ENCODE measurements around the gene SAP25.

DNA sequence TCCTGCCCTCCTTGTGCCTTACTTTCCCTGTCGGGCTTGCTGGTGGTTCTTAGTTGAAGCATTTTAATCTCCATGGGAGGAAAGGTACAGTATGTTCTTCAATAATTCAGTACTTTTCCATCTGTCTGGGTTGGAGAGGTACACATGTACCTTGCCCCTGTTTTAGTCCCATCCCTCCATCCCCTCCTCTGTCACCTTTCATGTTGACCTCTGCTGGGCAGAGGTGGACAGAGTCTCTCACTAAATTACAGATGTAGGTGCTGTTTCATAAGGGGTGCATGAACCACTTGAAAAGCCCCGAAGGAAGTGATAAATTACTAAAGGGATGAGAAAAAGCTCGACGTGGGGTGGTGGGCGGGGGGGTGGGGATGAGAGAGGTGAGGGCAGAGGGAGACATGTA lies 29.3 kb downstream of the SAP25 start:
- TF ChIP-seq, protein P1, sequence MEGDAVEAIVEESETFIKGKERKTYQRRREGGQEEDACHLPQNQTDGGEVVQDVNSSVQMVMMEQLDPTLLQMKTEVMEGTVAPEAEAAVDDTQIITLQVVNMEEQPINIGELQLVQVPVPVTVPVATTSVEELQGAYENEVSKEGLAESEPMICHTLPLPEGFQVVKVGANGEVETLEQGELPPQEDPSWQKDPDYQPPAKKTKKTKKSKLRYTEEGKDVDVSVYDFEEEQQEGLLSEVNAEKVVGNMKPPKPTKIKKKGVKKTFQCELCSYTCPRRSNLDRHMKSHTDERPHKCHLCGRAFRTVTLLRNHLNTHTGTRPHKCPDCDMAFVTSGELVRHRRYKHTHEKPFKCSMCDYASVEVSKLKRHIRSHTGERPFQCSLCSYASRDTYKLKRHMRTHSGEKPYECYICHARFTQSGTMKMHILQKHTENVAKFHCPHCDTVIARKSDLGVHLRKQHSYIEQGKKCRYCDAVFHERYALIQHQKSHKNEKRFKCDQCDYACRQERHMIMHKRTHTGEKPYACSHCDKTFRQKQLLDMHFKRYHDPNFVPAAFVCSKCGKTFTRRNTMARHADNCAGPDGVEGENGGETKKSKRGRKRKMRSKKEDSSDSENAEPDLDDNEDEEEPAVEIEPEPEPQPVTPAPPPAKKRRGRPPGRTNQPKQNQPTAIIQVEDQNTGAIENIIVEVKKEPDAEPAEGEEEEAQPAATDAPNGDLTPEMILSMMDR (IDR thresholded peaks at IDR 0.05): no peak
- no peak for TF ChIP-seq POLR2A (IDR thresholded peaks at IDR 0.05)
